ENCODE measurements around the gene MAOB.

MAOB gene

GRCh38 chrX:43897290-43897689, 15.0 kb upstream of the MAOB start:
- Histone ChIP-seq H3K4me2 (ENCODE audit: low read depth, low read length, poor library complexity, severe bottlenecking) (no peak overlapping the region), H3K9ac (ENCODE audit: low read depth, low read length, poor library complexity, severe bottlenecking) (no peak overlapping the region), H4K20me1 (ENCODE audit: insufficient read depth, low read length, poor library complexity, severe bottlenecking) (no peaks in the 10 kb centered on the region), H3K4me3 (ENCODE audit: low read length, poor library complexity, severe bottlenecking) (no peak overlapping the region), H3K9me3 (ENCODE audit: insufficient read depth, low read depth, low read length) (no peaks in the 10 kb centered on the region), H3F3A (ENCODE audit: low read depth) (no peaks in the 10 kb centered on the region), H3K27me3 (ENCODE audit: insufficient read depth, low read length, poor library complexity, severe bottlenecking) (no peaks in the 10 kb centered on the region), H2AFZ (ENCODE audit: low read length) (no peak overlapping the region), H3K79me2 (ENCODE audit: insufficient read depth, low read length) (no peaks in the 10 kb centered on the region), H3K4me1 (ENCODE audit: insufficient read depth, low read length, poor library complexity, severe bottlenecking) (peaks cover 4% of the 10 kb centered on the region), H3K36me3 (ENCODE audit: insufficient read depth, low read length) (no peaks in the 10 kb centered on the region), H3K9me2 (replicated peaks; ENCODE audit: low read depth, low read length) (no peaks in the 10 kb centered on the region)
- TF ChIP-seq CTCF (conservative IDR thresholded peaks at IDR 0.05; ENCODE audit: low read length), result no peak
- TF ChIP-seq EZH2phosphoT487 (IDR thresholded peaks at IDR 0.05; ENCODE audit: borderline replicate concordance), result no peak

- peak overlapping the region; percentile 20 for H3K4me2 ChIP-seq (ENCODE audit: low read depth, low read length, poor library complexity, severe bottlenecking)
These were observed 10.2 kb upstream of the MAOB start for GRCh38 chrX:43892336-43892870.

GRCh38 chrX:43885617-43886016, 3.4 kb upstream of the MAOB start:
- Histone ChIP-seq H3K4me2 (ENCODE audit: low read depth, low read length, poor library complexity, severe bottlenecking) (no peak overlapping the region), H3K4me3 (ENCODE audit: low read length, poor library complexity, severe bottlenecking) (no peak overlapping the region), H3F3A (ENCODE audit: low read depth) (no peaks in the 10 kb centered on the region), H3K4me1 (ENCODE audit: insufficient read depth, low read length, poor library complexity, severe bottlenecking) (no peaks in the 10 kb centered on the region), H4K20me1 (ENCODE audit: insufficient read depth, low read length, poor library complexity, severe bottlenecking) (no peaks in the 10 kb centered on the region), H3K9me2 (replicated peaks; ENCODE audit: low read depth, low read length) (no peaks in the 10 kb centered on the region), H3K36me3 (ENCODE audit: insufficient read depth, low read length) (no peaks in the 10 kb centered on the region), H2AFZ (ENCODE audit: low read length) (no peak overlapping the region), H3K79me2 (ENCODE audit: insufficient read depth, low read length) (no peaks in the 10 kb centered on the region), H3K27me3 (ENCODE audit: insufficient read depth, low read length, poor library complexity, severe bottlenecking) (no peaks in the 10 kb centered on the region), H3K9me3 (ENCODE audit: insufficient read depth, low read depth, low read length) (no peaks in the 10 kb centered on the region), H3K9ac (ENCODE audit: low read depth, low read length, poor library complexity, severe bottlenecking) (no peak overlapping the region)
- no peak for TF ChIP-seq EZH2phosphoT487 (IDR thresholded peaks at IDR 0.05; ENCODE audit: borderline replicate concordance)
- TF ChIP-seq CTCF (conservative IDR thresholded peaks at IDR 0.05; ENCODE audit: low read length), result no peak

More at GRCh38 chrX:43892336-43892870, 10.2 kb upstream of the MAOB start:
- no peak overlapping the region for H3K9ac ChIP-seq (ENCODE audit: low read depth, low read length, poor library complexity, severe bottlenecking)
- H3K9me3 ChIP-seq (ENCODE audit: insufficient read depth, low read depth, low read length), result no peaks in the 10 kb centered on the region
- TF ChIP-seq EZH2phosphoT487 (IDR thresholded peaks at IDR 0.05; ENCODE audit: borderline replicate concordance) (no peak), CTCF (conservative IDR thresholded peaks at IDR 0.05; ENCODE audit: low read length) (no peak)
- H3K79me2 ChIP-seq (ENCODE audit: insufficient read depth, low read length), result no peaks in the 10 kb centered on the region
- no peaks in the 10 kb centered on the region for H3K9me2 ChIP-seq (replicated peaks; ENCODE audit: low read depth, low read length)
- no peak overlapping the region for H3K4me3 ChIP-seq (ENCODE audit: low read length, poor library complexity, severe bottlenecking)
- H3F3A ChIP-seq (ENCODE audit: low read depth), result no peaks in the 10 kb centered on the region
- no peaks in the 10 kb centered on the region for H4K20me1 ChIP-seq (ENCODE audit: insufficient read depth, low read length, poor library complexity, severe bottlenecking)
- peaks cover 4% of the 10 kb centered on the region for H3K4me1 ChIP-seq (ENCODE audit: insufficient read depth, low read length, poor library complexity, severe bottlenecking)
- H2AFZ ChIP-seq (ENCODE audit: low read length), result peak overlapping the region; percentile 80; the same call in 1 of the 2 replicates
- H3K27me3 ChIP-seq (ENCODE audit: insufficient read depth, low read length, poor library complexity, severe bottlenecking), result no peaks in the 10 kb centered on the region
- H3K36me3 ChIP-seq (ENCODE audit: insufficient read depth, low read length), result no peaks in the 10 kb centered on the region

All from Loucy (cell line).